ENCODE data around the gene ARID3C.
A peak's percentile ranks its signal among the peaks of the same experiment; 100 is the strongest.

GRCh38 chr9:34588671-34589635 lies 39.9 kb downstream of the ARID3C start:
- peak; percentile 97 for TF ChIP-seq EZH2 (IDR thresholded peaks at IDR 0.05; ENCODE audit: insufficient read depth, poor library complexity, severe bottlenecking)
- peak; percentile 60 for TF ChIP-seq EZH2phosphoT487 (IDR thresholded peaks at IDR 0.05; ENCODE audit: insufficient read depth, low read depth)
